Lung (tissue), 12 donors: ENCODE data around the gene EHMT1. TPM values are rescaled to one million over a fixed set of nuclear protein-coding genes. Genes with fewer than 3 reads are reported as not detected.

Source experiments
- ATAC-seq: fragments of 200-7000 bp; cut with Tn5 transposase; one replicate; pipeline ENCODE4 v1.9.1; 2020; ENCODE audit warnings: moderate number of reproducible peaks; ENCODE audit not compliant: insufficient read depth, low FRiP score
- DNase-seq, 3 donors: peaks; one replicate each; pipeline ENCODE4 v3.0.0-alpha.2; 2013 to 2017
- H3K27ac ChIP-seq, 2 donors: one replicate each; pipeline ENCODE4 v1.5.1; 2013; ENCODE audit warnings: mild to moderate bottlenecking in 2 of 2, moderate library complexity in 2 of 2, control low read depth in 1 of 2, inconsistent platforms in 1 of 2, low read depth in 1 of 2, low read length in 1 of 2
- H3K27me3 ChIP-seq, 3 donors: one replicate each; pipeline ENCODE4 v1.5.1; 2013; ENCODE audit warnings: low read length in 2 of 3; ENCODE audit not compliant: control insufficient read depth in 3 of 3, insufficient read depth in 3 of 3
- H3K36me3 ChIP-seq, 4 donors: one replicate each; pipeline ENCODE4 v1.5.1; 2013; ENCODE audit warnings: low read length in 4 of 4, mild to moderate bottlenecking in 1 of 4, moderate library complexity in 1 of 4; ENCODE audit not compliant: control insufficient read depth in 4 of 4, insufficient read depth in 4 of 4
- H3K4me1 ChIP-seq, 5 donors: one replicate each; pipeline ENCODE4 v1.5.1; 2013; ENCODE audit warnings: low read length in 5 of 5, mild to moderate bottlenecking in 2 of 5, moderate library complexity in 1 of 5; ENCODE audit not compliant: control insufficient read depth in 5 of 5, insufficient read depth in 5 of 5
- H3K4me3 ChIP-seq: one replicate; pipeline ENCODE4 v1.5.1; 2013; ENCODE audit warnings: mild to moderate bottlenecking, control low read depth, moderate library complexity
- H3K9ac ChIP-seq, 2 donors: one replicate each; pipeline ENCODE4 v1.5.1; 2013; ENCODE audit warnings: low read length in 2 of 2, control low read depth in 1 of 2; ENCODE audit not compliant: insufficient read depth in 1 of 2
- H3K9me3 ChIP-seq, 4 donors: one replicate each; pipeline ENCODE4 v1.5.1; 2013; ENCODE audit warnings: low read length in 3 of 4, mild to moderate bottlenecking in 1 of 4, moderate library complexity in 1 of 4; ENCODE audit not compliant: control insufficient read depth in 4 of 4, insufficient read depth in 3 of 4
- WGBS, 2 donors: extraction: QIAGEN DNeasy Blood & Tissue Kit; methylation state at CpG; one replicate each; pipeline ENCODE4 v1.1.7; 2013; 5-methylcytosine and 5-hydroxymethylcytosine counted together
- polyA plus RNA-seq, 2 donors: library from polyadenylated mRNA; stranded (reverse); fragments of 200-250 nt; gene quantifications; one replicate each; pipeline ENCODE4 v1.2.1, GENCODE V29; 2013
- total RNA-seq, 2 donors: library from RNA; depleted of rRNA in 1 of 2; stranded (reverse); fragments of >200 nt in 1 of 2; gene quantifications; one replicate each; pipeline ENCODE4 v1.2.1, GENCODE V29; 2014 to 2021
- TF ChIP-seq, protein P1 (sequence below): IDR thresholded peaks from 2 replicates; pipeline ENCODE4 v1.5.1; 2012; ENCODE audit warnings: mild to moderate bottlenecking; ENCODE audit errors: control extremely low read depth, extremely low read depth
- donor health status: control.
- donor health status: control.
- donor health status: Bipolar disorder and iron deficiency.
- donor health status: healthy.
- donor health status: DM: yes; HTN: yes; CAD: no.

Gene EHMT1
- total and polyA plus RNA-seq, 4 donors, result 32.2 to 91.5 (median 58.1) TPM

DNA sequence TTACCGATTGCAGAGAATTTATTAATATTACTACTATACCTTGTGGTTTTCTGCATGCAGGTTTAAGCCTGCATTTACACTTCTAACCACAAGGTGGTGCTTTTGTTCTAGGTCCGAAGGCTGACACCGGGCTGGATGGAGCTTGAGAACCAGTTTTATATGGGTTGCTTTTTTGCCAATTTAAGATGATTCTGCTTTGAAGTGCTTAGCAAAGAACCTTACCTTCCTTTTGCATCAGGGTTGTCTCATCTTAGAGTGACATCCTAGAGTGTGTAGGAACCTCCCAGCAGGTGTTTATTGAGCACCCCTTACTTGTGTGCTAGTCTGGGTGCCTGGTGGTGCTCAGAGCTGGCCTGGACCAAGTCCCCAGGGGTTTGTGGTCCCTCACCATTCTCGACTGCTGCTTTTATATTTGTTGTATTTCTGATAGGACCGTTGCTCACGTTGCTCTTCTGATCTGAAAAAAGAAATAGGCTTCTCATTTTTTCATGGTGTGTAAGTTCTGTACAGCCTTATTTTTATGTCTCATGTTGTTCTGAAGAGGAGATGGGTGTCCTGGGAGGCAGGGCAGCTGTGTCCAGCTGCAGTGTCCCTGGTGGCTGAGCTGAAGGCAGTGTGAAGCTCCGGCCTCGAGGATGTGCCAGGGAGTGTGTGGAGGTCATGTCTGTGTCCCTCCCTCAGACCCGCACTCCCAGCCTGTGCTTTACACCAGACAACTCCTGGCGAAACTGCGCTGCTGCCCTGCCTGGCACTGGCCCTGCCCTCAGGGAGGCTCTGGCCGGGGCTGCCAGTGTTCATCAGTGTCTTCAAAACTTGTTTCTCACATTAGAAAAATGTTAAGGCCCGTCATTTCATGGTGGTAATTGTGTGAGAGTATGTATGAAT lies 54.3 kb downstream of the EHMT1 start:
- ATAC-seq, result peak; percentile 74
- no peak overlapping the region for H3K9ac ChIP-seq
- H3K36me3 ChIP-seq, result peaks cover 0 to 6% (median under 1%) of the 10 kb centered on the region in 4 donors
- TF ChIP-seq, protein P1, sequence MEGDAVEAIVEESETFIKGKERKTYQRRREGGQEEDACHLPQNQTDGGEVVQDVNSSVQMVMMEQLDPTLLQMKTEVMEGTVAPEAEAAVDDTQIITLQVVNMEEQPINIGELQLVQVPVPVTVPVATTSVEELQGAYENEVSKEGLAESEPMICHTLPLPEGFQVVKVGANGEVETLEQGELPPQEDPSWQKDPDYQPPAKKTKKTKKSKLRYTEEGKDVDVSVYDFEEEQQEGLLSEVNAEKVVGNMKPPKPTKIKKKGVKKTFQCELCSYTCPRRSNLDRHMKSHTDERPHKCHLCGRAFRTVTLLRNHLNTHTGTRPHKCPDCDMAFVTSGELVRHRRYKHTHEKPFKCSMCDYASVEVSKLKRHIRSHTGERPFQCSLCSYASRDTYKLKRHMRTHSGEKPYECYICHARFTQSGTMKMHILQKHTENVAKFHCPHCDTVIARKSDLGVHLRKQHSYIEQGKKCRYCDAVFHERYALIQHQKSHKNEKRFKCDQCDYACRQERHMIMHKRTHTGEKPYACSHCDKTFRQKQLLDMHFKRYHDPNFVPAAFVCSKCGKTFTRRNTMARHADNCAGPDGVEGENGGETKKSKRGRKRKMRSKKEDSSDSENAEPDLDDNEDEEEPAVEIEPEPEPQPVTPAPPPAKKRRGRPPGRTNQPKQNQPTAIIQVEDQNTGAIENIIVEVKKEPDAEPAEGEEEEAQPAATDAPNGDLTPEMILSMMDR, result peak; percentile 75
- WGBS, 2 donors, result 52 to 55% methylated on average over 13 of the region's 13 CpGs
- peaks cover 0 to 4% (median 0%) of the 10 kb centered on the region in 4 donors for H3K9me3 ChIP-seq
- no peaks in the 10 kb centered on the region for H3K27me3 ChIP-seq
- peak in 2 of 3 donors; percentile 73 to 83 for DNase-seq
- peaks cover 8 to 24% (median 15%) of the 10 kb centered on the region in 5 donors for H3K4me1 ChIP-seq
- no peak overlapping the region for H3K4me3 ChIP-seq
- H3K27ac ChIP-seq, result no peak overlapping the region

- WGBS, 2 donors, result 83 to 85% methylated on average over 10 of the region's 10 CpGs
- H3K9me3 ChIP-seq, result peaks cover 0 to 4% (median 0%) of the 10 kb centered on the region in 4 donors
- peaks cover 0 to 6% (median 3%) of the 10 kb centered on the region in 4 donors for H3K36me3 ChIP-seq
- no peak for ATAC-seq
- H3K4me3 ChIP-seq, result no peak overlapping the region
- no peaks in the 10 kb centered on the region for H3K27me3 ChIP-seq
- H3K9ac ChIP-seq, result no peak overlapping the region
- DNase-seq, result peak; percentile 50 to 76 (median 61)
- H3K27ac ChIP-seq, result no peak overlapping the region
- H3K4me1 ChIP-seq, result peaks cover 8 to 24% (median 13%) of the 10 kb centered on the region in 5 donors
- TF ChIP-seq, protein P1, result no peak
These were observed 55.1 kb downstream of the EHMT1 start for GRCh38 chr9:137673886-137674285.

- 76 to 83% methylated on average over 15 of the region's 15 CpGs for WGBS, 2 donors
These were observed 55.6 kb downstream of the EHMT1 start for GRCh38 chr9:137674307-137674975.

More at GRCh38 chr9:137674307-137674975, 55.6 kb downstream of the EHMT1 start:
- Histone ChIP-seq H3K36me3 (peaks cover 0 to 4% (median 2%) of the 10 kb centered on the region in 4 donors), H3K9ac (no peak overlapping the region), H3K4me3 (no peak overlapping the region), H3K4me1 (peaks cover 6 to 24% (median 13%) of the 10 kb centered on the region in 5 donors), H3K27ac (no peak overlapping the region), H3K27me3 (no peaks in the 10 kb centered on the region), H3K9me3 (no peaks in the 10 kb centered on the region)
- TF ChIP-seq, protein P1, result no peak
- DNase-seq (no peak), ATAC-seq (no peak)
